HG03354 (cell line): Measurements from ENCODE around the gene PTPRN2.
"Not testable (repeated sequence)": the region's sequence is repeated elsewhere in the genome, so short reads cannot be mapped to it uniquely, and the experiment has no call there.

Experiments used
- ATAC-seq: cut with Tn5 transposase; IDR thresholded peaks from one replicate; pipeline ENCODE4 v1.9.1; 2021; ENCODE audit warnings: mild to moderate bottlenecking; ENCODE audit not compliant: unreplicated experiment, poor library complexity, severe bottlenecking

Gene PTPRN2

DNA sequence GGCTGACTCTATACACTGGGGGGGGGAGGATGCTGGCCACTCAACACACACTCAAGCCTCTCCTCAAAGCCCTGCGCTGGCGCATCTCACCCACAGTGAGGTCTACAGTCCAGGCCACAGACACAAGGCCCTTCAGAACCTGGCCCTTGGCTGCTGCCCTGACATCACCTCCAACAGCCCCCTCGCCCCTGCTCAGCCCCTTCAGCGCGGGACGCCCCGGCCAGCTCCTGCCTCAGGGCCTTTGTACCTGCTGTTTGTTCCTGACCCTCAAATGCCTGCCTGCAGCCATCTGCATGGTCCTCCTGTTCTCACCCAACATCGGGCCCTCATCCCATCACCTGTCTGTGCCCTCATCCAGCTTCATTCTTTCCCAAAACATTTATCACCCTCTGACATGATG is 678.3 kb downstream of the PTPRN2 start:
- ATAC-seq, result no peak

DNA sequence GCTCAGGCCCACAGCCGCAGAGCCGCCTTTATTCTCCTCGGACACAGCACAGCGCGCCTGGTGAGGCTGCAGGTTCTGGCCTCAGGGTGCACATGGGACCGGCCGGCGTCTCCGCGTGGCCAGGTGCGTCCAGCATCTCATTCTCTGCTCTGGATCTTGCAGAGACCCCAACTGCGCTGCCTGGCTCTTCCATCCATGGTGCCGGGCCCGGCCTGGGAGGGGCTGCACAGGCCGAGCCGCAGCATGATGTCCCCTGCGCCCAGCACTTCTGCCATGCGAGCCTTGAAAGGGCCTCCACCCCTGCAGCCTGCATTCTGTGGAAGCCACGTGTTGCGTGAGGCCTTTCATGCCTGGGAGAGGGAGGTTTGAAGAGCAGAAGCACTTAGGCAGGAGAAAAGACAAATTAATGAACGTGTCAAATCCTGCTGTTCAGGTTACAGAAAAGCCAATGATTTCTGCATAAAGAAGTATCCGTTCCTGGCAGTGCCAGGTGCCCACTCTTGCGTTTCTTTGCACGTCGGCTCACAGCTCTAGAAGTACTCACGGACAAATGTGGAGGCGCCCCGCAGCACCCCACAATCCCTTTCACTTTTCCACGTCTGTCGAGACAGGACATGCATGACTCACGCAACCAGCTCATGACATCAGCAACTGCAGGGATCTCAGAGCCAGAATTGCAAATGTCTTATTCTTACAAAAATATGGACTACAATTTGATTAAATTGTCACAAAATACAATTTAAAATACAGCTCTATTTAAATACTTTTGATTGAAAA is 679.4 kb downstream of the PTPRN2 start:
- no peak for ATAC-seq

DNA sequence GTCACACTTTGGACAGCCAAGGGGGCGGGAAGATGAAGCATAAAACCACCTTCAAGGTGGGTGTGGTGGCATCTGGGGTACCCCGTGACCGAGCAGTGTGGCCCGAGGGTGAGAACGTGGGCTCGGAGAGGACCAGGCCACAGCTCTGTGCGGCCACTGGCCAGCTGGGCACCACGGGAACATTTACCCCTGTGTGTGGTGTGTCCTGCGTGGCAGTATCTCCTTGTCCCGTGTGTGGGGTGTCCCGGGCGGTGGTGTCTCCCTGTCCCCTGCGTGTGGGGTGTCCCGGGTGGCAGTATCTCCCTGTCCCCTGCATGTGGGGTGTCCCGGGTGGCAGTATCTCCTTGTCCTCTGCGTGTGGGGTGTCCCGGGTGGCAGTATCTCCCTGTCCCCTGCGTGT is 680.5 kb downstream of the PTPRN2 start:
- ATAC-seq, result no peak

DNA sequence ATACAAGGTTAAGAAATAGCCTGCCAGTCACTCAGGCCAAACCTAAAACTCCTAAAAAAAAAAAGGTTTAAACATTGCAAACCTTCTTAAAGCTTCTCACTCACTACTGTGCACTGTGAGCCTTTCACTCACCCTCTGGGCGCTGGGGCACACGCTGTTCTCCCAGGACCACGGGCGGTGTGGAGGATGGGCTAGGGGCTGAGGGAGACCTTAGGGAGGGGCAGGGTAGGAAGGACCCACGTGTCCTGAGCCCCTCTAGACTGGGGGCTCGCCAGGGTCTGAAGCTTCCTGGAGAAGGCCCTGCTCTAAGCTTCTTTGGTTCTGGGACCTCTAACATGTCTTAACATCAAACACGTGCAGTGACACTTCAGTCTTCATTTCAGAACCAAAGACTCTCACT is 681.0 kb downstream of the PTPRN2 start:
- no peak for ATAC-seq

DNA sequence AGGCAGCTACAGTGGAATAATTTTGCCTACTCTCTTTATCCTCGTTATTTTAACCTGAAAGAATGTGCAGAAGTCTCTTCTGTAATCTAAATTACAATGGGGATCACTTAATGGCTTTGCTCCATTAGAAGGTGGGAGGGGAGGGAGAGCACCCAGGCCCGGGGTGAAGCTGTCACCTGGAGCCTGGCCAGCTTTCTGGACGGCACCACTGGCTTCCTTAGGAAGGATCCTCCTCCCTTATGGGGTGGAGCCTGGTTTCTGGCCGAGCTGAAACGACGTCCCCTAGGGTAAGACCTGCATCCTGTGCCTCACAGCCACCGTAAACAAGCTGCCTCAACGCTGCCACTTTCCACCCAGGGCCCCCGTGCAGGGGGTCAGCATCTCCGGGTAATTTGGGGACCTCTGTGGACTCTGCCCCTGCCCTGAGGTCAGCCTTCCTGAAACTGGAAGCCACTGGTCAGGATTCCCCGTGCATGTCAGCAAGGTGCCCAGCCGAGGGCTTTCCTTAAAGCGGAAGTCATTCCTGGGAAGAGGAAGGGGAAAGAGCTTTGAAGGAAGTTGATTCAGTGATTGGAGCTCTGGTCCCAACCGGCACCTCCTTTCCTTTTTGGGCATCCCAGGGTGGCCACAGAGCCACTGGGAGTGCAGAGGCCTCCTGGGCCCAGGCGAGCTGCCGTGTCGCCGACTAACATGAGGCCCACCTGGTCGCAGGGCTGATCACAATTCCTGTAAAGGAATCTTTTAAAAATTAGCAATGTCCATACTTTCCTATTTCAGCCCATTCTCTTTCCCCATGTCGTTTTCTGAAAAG is 681.8 kb downstream of the PTPRN2 start:
- no peak for ATAC-seq

DNA sequence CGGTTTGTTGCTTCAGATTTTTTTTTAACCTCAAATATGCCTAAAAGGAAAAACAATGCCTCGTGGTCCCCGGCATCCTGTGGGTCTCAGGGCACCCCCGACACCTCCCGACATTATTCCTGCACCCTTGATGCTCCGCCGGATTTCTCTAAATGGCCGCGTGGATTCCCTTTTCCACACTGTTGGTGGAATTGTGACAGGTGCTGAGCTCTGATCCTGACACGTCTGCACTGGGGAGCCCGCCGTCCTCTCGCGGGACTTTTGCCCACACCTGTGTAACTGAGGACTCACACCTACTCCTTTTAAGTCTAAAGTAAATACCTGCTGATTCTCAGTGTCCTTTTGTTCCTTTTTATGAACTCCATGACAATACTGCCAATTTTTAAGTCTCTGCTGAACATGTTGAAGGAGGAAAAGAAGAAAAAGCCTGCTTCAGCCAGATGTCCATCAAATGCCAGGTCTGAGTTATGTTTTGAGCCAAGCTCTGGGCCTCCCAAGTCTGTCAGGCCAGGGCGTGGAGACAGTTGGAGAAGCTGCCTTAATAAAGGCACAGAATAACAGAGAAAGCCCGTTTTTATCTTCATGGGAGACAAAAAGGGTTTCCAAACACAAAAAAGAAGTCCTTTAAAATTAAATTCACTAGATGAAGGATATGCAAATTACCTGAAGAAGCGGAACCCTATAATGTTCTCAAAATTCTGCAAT is 682.6 kb downstream of the PTPRN2 start:
- ATAC-seq, result no peak

DNA sequence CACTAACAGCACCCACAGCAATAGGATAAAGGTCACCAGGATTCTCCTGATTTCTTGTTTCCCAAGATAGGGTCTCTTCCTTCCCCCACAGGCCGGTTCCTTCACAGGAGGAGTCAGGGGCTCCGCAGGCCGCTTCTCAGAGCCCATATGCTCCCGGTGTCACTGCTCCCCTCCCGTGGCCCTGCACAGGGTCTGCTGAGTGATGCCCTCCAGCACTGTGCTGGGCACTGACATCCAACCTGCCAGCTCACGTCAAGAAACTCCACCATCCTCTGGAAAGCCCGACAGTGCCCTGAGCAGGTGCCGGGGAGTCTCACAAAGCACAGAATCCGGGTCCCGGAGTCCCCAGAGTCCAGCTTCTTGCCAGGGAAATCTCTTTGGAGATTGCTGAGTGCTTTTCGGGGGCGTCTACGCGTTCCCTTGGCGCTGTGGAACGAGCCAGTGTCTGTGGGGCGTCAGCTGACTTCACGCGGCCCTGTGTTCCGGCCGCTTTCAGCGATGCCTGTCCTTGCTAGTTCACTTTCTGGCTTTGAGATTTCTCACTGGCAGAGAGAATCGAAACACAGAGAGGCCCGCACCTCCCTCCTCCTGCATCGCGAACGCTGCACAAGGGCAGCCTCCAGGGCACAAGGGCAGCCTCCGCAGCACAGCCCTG is 683.3 kb downstream of the PTPRN2 start:
- no peak for ATAC-seq

DNA sequence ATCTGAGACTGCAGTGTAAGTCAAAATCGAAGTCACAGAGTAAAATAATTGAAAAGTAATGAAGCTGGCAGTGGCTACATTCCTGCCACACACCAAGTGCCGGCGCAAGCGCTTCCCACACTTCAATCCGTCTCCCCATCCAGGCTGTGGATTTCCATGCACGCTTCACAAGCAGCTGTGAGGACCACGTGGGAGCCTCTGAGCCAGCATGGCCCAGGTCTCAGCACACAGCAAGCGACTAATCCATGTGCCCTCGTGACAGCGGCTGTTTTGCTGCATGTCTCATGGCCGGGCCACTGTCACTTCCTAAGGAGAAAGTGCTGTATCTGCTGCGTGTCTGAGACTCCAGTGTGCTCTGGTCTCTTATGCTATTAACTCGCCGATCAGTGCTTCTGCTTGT is 683.9 kb downstream of the PTPRN2 start:
- ATAC-seq, result no peak

DNA sequence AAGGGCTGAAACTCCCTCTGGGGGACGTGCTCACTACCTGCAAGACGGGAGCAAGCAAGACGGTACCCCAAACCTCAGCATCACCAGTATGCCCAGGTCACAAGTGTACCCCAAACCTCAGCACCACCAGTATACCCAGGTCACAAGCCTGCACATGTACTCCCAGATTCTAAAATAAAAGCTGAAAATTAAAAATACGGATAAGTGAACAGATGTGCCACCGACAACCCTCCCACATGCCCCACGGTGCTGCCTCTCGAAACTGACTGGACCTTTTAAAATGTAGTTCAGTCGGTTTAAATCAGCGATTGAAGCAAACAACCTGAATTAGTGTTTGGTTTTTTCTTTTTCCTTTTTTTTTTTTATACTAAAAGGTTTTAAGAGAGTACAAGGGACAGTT is 684.3 kb downstream of the PTPRN2 start:
- no peak for ATAC-seq

DNA sequence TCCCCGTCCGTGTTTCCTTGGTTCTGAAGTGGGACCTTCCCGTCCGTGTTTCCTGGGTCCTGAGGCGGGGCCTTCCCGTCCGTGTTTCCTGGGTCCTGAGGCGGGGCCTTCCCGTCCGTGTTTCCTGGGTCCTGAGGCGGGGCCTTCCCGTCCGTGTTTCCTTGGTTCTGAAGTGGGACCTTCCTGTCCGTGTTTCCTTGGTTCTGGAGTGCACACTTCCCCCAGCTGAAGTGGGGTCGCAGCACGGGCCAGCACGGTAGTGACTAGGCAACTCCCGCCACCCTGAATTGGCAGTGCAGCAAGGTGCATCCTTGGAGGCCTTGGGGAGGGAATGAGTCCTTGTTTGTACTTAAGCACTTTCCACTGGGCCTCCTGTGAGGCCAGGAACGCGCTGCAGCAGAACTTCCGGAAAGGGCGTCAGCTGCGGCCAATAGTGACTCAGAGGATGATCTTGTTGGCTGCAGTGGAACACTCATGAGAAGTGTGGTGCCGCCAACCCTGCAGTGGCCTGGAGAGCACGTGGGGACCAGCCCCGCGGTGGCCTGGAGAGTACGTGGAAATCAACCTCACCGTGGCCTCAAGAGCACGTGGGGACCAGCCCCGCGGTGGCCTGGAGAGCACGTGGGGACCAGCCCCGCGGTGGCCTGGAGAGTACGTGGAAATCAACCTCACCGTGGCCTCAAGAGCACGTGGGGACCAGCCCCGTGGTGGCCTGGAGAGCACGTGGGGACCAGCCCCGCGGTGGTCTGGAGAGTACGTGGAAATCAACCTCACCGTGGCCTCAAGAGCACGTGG is 685.6 kb downstream of the PTPRN2 start:
- ATAC-seq, result not testable (repeated sequence)

DNA sequence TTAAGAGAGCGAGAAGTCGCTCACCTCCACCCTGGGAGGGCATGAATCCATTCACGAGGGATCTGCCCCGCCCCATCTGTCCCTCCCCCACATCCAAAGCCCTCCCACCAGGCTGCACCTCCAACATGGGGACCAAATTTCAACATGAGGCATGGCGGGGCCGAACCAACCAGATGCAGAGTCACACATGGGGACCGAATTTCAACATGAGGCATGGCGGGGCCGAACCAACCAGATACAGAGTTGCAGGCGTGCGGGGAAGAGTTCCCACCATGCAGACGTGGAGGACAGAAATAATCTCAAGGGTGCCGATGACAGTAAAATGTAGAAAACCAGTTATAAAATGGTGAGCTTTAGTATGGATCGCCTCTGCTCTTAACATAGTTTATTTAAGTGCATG is 686.5 kb downstream of the PTPRN2 start:
- ATAC-seq, result no peak

DNA sequence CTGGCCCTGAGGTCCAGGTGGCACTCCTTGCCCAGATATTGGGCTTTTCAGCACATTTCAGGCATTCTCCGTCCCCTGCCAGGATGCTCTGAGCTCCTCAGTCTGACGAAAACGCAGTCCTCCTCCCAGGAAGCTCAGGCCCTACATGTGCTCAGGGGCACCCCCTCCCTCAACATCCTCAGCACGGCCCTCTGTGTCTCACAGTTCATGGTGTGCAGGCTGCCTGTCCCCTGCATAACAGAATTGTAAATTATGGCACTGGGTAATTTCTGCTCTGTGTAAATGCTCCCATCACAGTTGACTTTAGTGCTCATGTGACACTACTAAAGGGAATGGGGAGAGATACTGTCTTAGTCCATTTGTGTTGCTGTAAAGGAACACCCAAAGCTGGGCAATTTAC is 687.1 kb downstream of the PTPRN2 start:
- no peak for ATAC-seq

DNA sequence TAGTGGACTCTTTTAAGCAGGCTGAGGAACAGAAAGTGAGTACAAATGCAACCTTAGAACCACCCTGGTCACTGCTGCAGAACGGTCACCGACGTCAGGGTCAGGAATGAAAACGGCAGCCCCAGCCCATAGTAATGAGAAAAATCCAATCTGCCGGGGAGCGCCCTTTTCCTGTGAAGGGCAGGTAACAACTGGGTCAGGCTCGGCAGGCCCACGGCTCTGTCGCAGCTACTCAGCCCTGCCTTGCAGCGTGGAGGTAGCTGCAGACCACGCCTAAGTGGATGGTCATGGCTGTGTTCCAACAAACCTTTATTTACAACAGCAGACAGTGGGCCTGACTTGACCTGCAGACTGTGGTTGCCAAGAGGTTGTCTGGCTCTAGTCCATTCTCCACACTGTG is 687.6 kb downstream of the PTPRN2 start:
- ATAC-seq, result no peak

DNA sequence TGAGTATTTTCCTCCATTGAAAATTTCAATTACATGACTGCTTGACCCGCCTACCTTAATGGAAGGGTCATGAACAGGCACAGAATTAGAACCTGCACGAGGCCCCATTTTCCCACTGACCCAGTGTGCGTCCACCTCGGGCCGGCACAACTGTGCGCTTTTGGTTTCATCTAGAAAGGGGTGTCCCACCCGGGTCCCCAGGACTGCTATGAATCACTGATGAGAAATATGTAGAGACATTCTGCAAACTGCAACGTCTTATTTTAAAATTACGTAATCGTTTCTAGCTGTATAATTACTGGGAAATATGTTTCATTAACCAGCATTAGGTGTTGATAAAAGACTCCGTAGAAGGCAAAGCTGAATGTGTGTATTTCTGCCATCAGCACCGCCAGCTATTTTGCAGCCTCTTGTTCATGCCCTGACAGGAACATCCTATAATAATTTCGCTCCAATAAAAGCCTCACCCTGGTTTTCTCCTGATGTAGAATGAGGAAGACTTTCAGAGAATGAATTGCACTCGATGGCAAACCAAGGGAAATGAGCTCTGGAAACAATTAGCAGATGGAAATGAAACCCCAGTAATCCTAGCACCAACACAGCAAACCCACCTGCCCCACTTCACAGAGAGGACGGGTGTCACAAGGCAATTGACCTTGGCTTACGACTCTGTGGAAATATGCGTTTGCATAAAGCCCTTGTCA is 688.7 kb downstream of the PTPRN2 start:
- ATAC-seq, result no peak

DNA sequence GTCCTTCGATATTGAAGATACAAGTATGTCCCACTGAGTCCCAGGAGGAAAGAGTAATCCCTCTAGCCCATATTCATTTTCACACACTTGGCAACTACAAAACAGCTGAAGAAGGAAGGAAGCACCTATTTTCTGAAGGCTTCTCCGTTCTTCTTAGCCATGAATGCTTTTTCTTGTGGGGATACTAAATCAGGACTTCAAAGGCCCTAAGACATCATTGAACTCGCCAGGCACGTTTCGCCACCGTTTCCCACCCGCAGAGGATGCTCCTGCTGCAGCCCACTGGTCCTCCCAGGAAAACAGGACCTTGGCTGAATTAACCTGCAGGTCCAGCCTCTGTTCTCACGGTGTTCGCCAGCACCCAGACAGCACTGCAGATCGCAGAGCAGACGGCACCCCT is 689.4 kb downstream of the PTPRN2 start:
- no peak for ATAC-seq

DNA sequence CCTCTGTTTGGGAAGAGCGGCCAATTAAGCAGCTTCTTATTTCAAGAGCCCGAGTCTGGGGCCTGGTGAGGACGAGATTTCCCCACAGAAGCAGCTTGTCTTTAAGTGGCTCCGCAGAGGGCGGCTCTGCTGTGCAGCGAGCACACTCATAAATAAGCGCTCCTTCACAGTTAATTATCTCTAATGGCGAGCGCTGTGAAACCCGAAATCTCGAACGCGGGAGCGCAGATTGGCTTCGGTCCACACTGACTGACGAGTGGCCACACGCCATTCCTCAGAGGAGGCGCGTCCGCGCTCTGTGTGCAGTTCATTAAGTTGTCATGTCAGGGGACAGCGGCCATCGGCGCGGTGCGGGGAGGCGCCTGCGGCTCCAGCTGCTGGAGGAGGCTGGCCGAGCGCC is 689.9 kb downstream of the PTPRN2 start:
- no peak for ATAC-seq

DNA sequence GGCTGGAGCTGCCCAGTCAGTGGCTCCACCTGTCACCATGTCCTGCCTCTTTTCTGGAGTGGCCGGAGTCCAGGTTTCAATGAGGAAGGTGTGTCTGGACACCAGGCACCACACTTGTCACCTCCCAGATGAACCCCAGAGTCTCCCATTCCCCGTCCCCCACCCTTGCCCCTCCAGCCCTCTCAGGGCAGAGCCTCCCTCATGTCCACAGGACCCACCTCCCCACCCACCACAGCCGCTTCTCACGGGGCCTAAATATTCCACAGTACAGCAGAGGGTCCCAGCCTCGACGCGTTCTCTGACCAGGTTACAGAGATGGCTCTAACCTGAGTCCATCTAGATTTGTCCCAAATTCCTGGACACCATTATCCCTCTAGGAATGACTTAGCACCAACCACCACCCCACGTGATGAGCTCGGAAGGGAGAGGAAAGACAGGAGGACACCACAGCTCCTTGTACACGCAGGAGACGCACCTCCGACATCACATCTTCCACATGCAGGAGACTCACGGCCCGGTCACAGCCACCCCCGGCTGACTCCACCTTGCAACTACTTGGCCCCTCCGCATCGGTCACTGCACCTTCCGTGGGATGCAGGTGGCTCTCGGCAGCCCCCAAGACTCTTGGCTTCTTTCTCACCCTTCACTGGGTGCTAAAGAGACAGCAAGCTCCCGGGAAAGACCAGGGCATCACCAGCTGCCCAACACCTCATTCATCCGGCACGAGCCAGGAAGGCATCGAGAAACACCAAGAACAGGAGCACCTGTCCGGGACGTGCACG is 690.7 kb downstream of the PTPRN2 start:
- ATAC-seq, result no peak

DNA sequence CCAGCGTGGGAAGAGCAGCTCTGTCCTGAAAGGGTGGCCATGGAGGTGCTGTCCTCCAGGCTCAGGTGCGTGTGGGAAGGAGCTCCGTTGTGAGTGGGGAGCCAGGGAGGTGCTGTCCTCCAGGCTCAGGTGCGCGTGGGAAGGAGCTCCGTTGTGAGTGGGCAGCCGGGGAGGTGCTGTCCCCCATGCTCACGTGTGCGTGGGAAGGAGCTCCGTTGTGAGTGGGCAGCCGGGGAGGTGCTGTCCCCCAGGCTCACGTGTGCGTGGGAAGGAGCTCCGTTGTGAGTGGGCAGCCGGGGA is 691.3 kb downstream of the PTPRN2 start:
- not testable (repeated sequence) for ATAC-seq
